Erythroblast (primary cell): Measurements from ENCODE around the gene HEXIM1.

Source experiments
- GATA1 ChIP-seq: IDR thresholded peaks from 2 replicates; pipeline ENCODE4 v1.6.1; 2011; ENCODE audit warnings: low read depth, mild to moderate bottlenecking, control low read depth, low read length, moderate library complexity
- POLR2A ChIP-seq: IDR thresholded peaks from 2 replicates; pipeline ENCODE4 v1.6.1; 2011; ENCODE audit warnings: mild to moderate bottlenecking, low read length

DNA sequence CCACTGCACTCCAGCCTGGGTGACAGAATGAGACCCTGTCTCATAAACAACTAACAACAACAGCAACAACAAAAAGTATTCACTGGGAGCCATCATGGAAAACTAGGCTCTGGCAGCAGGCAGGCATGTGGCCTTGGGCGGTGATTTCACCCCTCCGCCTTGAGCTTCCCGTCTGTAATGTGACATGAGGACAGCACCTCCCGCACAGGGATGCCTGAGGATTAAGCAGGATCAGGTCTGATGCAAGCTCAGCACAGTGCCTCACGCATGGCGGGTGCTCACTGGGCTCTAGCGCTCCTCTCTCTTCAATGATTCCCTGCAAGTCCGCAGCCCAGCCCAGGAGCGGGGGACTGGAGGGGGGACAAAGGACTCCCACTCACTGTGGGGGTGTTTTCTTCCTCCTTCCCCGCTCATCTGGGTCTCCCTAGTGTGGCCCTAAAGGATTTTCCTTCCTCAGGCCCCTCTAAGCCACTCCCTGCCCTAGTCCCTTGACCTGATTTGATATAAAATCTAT lies 18.8 kb upstream of the HEXIM1 start:
- no peak for TF ChIP-seq POLR2A
- TF ChIP-seq GATA1, result no peak
